Glomerular endothelial cell (primary cell): Measurements from ENCODE around the gene SLC25A23. TPM values are rescaled to one million over a fixed set of nuclear protein-coding genes. Genes with fewer than 3 reads are reported as not detected.
"Not testable (repeated sequence)": the region's sequence is repeated elsewhere in the genome, so short reads cannot be mapped to it uniquely, and the experiment has no call there.

Experiments used
- DNase-seq: peaks from one replicate; pipeline ENCODE4 v3.0.0-alpha.2; 2011; ENCODE audit warnings: low read depth, low spot score; ENCODE audit errors: extremely low read depth
- total RNA-seq: library from RNA; depleted of rRNA; stranded (reverse); fragments of >200 nt; gene quantifications from 2 replicates; pipeline ENCODE4 v1.2.3, GENCODE V29; 2015

SLC25A23 gene
- total RNA-seq, 1 donor from 2014 or later: 47.1 TPM

DNA sequence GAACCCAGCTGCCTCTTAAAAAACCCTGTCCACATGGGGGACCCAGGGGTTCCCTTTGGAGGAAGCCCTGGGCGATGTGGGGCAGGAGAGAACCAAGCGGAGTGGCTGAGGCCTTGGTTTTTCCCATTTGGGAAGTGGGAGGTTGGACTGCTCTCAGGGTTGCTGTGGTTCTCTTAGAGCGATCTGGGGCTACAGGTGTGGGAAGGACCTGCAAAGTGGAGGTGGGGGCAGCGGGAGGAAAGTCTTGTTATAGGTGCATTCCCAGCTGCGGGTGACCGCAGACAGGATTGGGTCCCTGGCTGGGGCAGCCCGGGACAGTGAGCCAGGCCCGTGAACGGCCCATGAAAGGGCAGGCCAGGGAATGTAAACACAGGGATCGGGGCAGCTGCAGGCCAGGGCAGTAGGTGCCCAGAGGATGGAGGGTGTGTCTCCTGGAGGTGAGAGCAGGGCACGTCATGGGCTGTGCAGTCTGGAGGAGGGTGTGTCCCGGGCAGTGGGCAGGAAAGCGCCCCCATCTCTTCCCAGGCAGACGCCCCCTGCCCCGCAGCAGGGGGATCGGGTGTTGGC is 814 bp downstream of the SLC25A23 start:
- DNase-seq: no peak

GRCh38 chr19:6457958-6458694 is 1.5 kb downstream of the SLC25A23 start:
- no peak for DNase-seq

DNA sequence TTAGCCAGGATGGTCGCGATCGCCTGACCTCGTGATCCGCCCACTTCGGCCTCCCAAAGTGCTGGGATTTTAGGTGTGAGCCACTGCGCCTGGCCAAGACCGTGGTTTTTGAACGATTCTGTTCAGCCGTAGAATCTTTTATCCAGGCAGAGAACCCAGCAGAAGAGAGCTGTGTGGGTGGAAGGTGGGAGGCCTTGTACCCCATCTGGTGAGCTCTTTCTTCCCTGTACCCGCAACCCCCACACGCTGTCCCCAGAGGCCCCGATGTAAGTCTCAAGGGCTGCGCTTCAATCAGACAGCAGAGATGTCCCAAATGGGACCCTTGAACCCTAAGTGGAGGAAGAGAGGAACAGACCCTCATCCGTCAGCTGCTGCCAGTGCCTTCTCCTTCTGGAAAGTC is 3.7 kb downstream of the SLC25A23 start:
- no peak for DNase-seq

DNA sequence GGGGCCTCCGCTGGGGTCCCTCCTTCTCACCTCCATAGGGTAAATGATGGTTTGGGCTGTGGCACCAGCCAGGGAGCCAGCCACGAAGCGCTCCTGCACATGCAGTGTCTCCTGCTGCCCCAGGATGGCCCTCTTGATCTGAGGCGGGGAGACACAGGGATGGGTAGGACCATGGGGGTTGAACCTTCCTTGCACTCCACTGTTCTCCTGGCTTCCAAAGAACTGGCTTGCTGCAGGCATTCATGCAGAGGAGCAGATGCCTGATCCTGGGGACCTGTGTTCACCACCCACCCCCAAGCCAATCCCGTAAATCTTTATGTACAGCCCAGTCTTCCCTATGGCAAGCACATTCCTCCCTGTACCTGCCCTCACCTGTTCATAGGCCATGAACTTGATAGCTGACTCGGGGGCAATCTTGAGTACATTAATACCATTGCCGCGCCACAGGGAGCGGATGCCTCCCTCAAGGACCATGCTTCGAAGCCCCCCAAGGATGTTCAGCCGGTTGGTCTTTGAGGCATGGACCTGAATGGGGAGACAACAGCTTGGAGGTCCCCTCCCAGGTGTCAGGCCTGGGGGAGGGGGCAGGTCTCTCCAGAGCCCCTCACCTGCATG is 5.5 kb downstream of the SLC25A23 start:
- DNase-seq: no peak

GRCh38 chr19:6452899-6453298 is 6.7 kb downstream of the SLC25A23 start:
- no peak for DNase-seq

GRCh38 chr19:6452223-6452614 is 7.4 kb downstream of the SLC25A23 start:
- no peak for DNase-seq

GRCh38 chr19:6451583-6452222 is 7.9 kb downstream of the SLC25A23 start:
- no peak for DNase-seq

DNA sequence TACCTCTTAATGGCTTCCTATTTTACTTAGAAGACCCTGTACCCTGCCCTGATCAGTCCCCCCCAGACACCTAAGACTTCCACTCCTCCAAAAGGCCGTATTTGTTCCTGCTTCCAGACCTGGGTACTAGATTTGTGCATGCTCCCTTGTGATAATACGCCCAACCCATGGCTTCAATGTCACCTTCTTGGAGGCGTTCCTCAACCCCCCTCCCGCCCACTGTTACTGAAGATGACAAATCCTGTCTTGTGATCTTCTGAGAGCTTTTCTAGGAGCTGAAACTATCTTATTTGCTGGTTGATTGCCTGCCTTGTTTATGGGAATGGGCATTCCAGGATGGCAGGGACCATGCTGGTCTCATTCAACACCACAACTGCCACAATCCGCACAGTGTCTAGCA is 9.4 kb downstream of the SLC25A23 start:
- no peak for DNase-seq

DNA sequence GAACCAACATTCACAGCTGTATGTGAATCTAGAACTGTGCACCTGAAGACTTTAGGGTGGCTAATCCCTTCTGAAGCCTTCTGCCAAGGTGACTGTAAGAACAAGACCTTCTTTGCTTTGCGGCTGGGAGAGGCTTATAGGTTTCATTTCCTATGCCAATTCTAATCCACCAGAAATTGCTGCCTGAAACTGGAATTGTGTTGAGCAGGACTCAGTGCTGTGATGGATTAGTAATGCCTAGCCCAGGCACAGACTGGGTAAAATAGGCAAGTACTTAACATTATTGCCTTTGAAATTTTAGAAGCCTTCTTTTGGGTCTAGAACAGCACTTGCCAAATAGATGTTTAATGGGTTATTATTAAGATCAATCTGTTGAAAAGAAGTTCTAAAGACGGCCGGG is 11.5 kb downstream of the SLC25A23 start:
- no peak for DNase-seq

GRCh38 chr19:6446452-6446851 is 13.1 kb downstream of the SLC25A23 start:
- no peak for DNase-seq

DNA sequence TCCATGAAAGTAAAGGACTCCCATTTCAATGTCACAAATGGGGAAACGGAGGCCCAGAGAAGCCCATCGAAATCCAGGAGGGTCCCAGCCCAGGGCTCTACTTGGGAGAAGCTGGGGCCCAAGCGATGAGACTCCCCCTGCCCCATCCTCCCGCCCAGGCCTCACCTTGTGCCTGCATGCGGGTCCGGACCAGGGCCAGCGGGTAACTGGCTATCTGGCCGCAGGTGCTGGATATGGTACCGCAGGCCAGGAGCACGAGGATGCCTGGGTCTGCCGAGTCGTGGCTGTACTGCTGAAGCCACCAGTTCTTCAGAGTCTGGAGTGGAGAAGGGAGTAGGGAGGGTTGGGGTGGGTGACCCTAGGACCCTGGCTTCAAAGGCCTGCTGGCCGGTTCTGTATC is 15.6 kb downstream of the SLC25A23 start:
- DNase-seq: no peak

GRCh38 chr19:6442087-6442688 is 17.4 kb downstream of the SLC25A23 start:
- no peak for DNase-seq

- no peak for DNase-seq
These were observed 18.7 kb downstream of the SLC25A23 start for GRCh38 chr19:6440905-6441304.

DNA sequence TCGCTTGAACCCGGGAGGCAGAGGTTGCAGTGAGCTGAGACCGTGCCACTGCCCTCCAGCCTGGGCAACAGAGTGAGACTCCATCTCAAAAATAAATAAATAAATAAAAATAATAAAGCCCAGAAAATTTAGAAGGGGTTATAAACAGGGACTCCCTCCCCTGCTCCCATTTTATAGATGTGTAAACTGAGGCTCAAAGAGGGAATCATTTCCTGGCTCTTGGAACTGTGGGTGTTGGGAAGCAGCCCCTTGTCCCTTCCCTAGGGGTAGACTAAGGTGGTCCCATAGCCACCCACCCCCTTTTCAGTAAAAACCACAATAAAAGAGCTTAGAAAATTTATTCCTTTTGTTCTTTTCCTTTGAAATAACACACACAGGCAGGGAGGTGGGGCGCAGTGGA is 19.8 kb downstream of the SLC25A23 start:
- DNase-seq: no peak

DNA sequence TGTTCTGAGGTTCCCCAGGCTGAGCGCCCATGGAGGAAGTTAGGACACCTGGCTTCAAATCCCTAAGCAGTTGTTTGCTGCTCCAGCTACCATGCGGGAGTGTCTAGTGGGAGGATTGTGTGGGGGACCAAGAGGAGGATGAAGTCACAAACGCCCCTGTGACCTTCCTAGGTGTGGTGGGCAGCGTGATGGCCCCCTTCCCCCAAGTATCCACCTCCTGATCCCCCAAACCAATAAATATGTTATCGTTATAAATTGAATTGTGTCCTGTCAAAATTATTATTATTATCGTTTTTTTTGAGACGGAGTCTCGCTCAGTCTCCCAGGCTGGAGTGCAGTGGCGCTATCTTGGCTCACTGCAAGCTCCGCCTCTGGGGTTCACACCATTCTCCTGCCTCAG is 25.9 kb downstream of the SLC25A23 start, which contains the start of gene SLC25A41:
Gene SLC25A41 (minus strand): TSS at position 101 of the 400 bp plus-strand sequence. CDS start 70 bp downstream, at position 31.
- DNase-seq: no peak

GRCh38 chr19:6433165-6433564 is 26.4 kb downstream of the SLC25A23 start:
- no peak for DNase-seq

- no peak for DNase-seq
These were observed 27.7 kb downstream of the SLC25A23 start for GRCh38 chr19:6431891-6432290.

DNA sequence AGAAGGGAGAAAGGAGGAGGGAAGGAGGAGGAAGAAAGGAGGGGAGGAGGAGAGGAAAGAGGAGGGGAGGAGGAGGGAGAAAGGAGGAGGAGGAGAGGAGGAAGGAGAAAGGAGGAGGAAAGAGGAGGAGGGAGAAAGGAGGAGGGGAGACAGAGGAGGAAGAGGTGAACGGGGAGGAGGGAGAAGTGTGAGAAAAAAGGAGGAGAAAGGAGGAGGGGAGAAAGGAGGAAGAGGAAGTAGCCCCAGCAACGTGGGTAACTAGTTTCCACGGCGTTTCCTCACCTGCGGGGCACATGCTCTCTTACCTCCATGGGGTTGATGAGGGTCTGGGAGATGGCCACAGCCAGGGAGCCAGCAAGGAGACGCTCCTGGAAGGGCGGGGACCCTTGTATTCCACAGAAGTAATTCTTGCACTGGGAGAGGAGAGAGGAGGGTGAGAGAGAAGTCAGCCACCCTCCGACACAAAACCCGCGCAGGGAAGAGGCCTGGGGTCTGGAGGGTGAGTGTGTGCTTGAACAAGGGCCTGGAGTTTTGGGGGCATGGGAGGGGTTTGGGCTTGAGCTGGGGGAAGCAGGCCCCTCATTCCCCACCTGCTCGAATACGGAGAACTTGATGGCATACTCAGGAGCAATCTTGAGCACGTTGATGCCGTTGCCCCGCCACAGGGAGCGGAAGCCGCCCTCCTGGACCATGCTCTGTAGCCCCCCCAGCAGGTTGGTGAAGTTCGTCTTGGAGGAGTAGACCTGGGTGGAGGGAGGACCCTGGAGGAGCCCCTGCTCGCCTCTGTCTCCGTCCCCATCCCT is 30.0 kb downstream of the SLC25A23 start:
- DNase-seq: no peak

DNA sequence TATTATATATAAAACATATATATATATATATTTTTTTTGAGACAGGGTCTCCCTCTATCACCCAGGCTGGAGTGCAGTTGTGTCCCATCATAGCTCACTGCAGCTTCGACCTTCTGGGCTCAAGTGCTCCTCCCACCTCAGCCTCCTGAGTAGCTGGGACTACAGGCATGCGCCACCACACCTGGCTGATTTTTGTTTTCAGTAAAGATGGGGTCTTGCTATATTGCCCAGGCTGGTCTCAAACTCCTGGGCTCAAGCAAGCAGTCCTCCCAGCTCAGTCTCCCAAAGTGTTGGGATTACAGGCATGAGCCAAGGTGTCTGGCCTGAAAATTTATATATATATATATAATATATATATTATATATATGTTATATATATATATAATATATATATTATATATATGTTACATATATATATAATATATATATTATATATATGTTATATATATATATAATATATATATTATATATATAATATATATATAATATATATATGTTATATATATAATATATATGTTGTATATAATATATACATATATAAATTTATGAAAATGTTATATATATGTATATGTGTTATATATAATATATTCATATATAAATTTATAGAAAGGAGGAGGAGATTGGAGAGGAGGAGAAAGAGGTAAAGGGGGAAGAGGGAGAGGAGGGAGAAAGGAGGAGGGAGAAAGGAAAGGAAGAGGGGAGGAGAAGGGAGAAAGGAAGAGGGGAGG is 30.7 kb downstream of the SLC25A23 start:
- DNase-seq: not testable (repeated sequence)

- DNase-seq: no peak
These were observed 32.5 kb downstream of the SLC25A23 start for GRCh38 chr19:6427131-6427530.
